Measurements from ENCODE around the gene MAP7. TPM values are rescaled to one million over a fixed set of nuclear protein-coding genes. Genes with fewer than 3 reads are reported as not detected.

MAP7 gene
- total RNA-seq, 1 donor = 1.4 TPM

- Histone ChIP-seq H3K4me2 (ENCODE audit: insufficient read depth, low read length) (no peak overlapping the region), H3K27ac (ENCODE audit: low read depth, low read length) (no peak overlapping the region), H3K36me3 (ENCODE audit: insufficient read depth, low read length) (no peaks in the 10 kb centered on the region), H3K27me3 (ENCODE audit: insufficient read depth, low read length) (no peaks in the 10 kb centered on the region), H3K79me2 (ENCODE audit: insufficient read depth, low read length) (no peaks in the 10 kb centered on the region), H3K9me3 (ENCODE audit: low read depth, low read length) (no peaks in the 10 kb centered on the region), H3K4me3 (ENCODE audit: insufficient read depth, low read length) (no peak overlapping the region), H3K4me1 (ENCODE audit: insufficient read depth, low read length) (no peaks in the 10 kb centered on the region), H4K20me1 (ENCODE audit: insufficient read depth, low read length) (no peaks in the 10 kb centered on the region), H2AFZ (ENCODE audit: low read length) (no peak overlapping the region)
- TF ChIP-seq CTCF (IDR thresholded peaks at IDR 0.05; ENCODE audit: extremely low read depth, low read depth, low read length) = no peak
- no peak for DNase-seq (ENCODE audit: insufficient read length, low spot score, missing footprints)
Measured at GRCh38 chr6:136412410-136412809, 137.8 kb downstream of the MAP7 start.

GRCh38 chr6:136411453-136412354 is 138.5 kb downstream of the MAP7 start:
- H3K4me2 ChIP-seq (ENCODE audit: insufficient read depth, low read length) = no peak overlapping the region
- no peak overlapping the region for H2AFZ ChIP-seq (ENCODE audit: low read length)
- TF ChIP-seq CTCF (IDR thresholded peaks at IDR 0.05; ENCODE audit: extremely low read depth, low read depth, low read length) = no peak
- no peak overlapping the region for H3K27ac ChIP-seq (ENCODE audit: low read depth, low read length)
- no peaks in the 10 kb centered on the region for H3K79me2 ChIP-seq (ENCODE audit: insufficient read depth, low read length)
- H3K9me3 ChIP-seq (ENCODE audit: low read depth, low read length) = no peaks in the 10 kb centered on the region
- no peaks in the 10 kb centered on the region for H3K4me1 ChIP-seq (ENCODE audit: insufficient read depth, low read length)
- H3K4me3 ChIP-seq (ENCODE audit: insufficient read depth, low read length) = no peak overlapping the region
- no peaks in the 10 kb centered on the region for H3K27me3 ChIP-seq (ENCODE audit: insufficient read depth, low read length)
- no peaks in the 10 kb centered on the region for H4K20me1 ChIP-seq (ENCODE audit: insufficient read depth, low read length)
- DNase-seq (ENCODE audit: insufficient read length, low spot score, missing footprints) = no peak
- no peaks in the 10 kb centered on the region for H3K36me3 ChIP-seq (ENCODE audit: insufficient read depth, low read length)

- Histone ChIP-seq H3K27ac (ENCODE audit: low read depth, low read length) (no peak overlapping the region), H2AFZ (ENCODE audit: low read length) (no peak overlapping the region), H3K79me2 (ENCODE audit: insufficient read depth, low read length) (no peaks in the 10 kb centered on the region), H3K4me1 (ENCODE audit: insufficient read depth, low read length) (no peaks in the 10 kb centered on the region), H3K4me3 (ENCODE audit: insufficient read depth, low read length) (no peak overlapping the region), H3K27me3 (ENCODE audit: insufficient read depth, low read length) (no peaks in the 10 kb centered on the region), H3K36me3 (ENCODE audit: insufficient read depth, low read length) (no peaks in the 10 kb centered on the region), H3K4me2 (ENCODE audit: insufficient read depth, low read length) (no peak overlapping the region), H3K9me3 (ENCODE audit: low read depth, low read length) (no peaks in the 10 kb centered on the region), H4K20me1 (ENCODE audit: insufficient read depth, low read length) (no peaks in the 10 kb centered on the region)
- DNase-seq (ENCODE audit: insufficient read length, low spot score, missing footprints) = no peak
- no peak for TF ChIP-seq CTCF (IDR thresholded peaks at IDR 0.05; ENCODE audit: extremely low read depth, low read depth, low read length)
Measured at GRCh38 chr6:136411025-136411325, 139.2 kb downstream of the MAP7 start.

- H3K36me3 ChIP-seq (ENCODE audit: insufficient read depth, low read length) = no peaks in the 10 kb centered on the region
Measured at GRCh38 chr6:136410201-136411024, 139.8 kb downstream of the MAP7 start.

More at GRCh38 chr6:136410201-136411024, 139.8 kb downstream of the MAP7 start:
- Histone ChIP-seq H3K4me3 (ENCODE audit: insufficient read depth, low read length) (no peak overlapping the region), H4K20me1 (ENCODE audit: insufficient read depth, low read length) (no peaks in the 10 kb centered on the region), H3K27ac (ENCODE audit: low read depth, low read length) (no peak overlapping the region), H3K27me3 (ENCODE audit: insufficient read depth, low read length) (no peaks in the 10 kb centered on the region), H3K4me2 (ENCODE audit: insufficient read depth, low read length) (no peak overlapping the region), H3K4me1 (ENCODE audit: insufficient read depth, low read length) (no peaks in the 10 kb centered on the region), H2AFZ (ENCODE audit: low read length) (no peak overlapping the region), H3K9me3 (ENCODE audit: low read depth, low read length) (no peaks in the 10 kb centered on the region), H3K79me2 (ENCODE audit: insufficient read depth, low read length) (no peaks in the 10 kb centered on the region)
- no peak for DNase-seq (ENCODE audit: insufficient read length, low spot score, missing footprints)
- TF ChIP-seq CTCF (IDR thresholded peaks at IDR 0.05; ENCODE audit: extremely low read depth, low read depth, low read length) = no peak

Measured in osteoblast (primary cell).